HG02884 (cell line): ENCODE measurements around the gene F7.

Experiments used
- ATAC-seq: cut with Tn5 transposase; IDR thresholded peaks from one replicate; pipeline ENCODE4 v1.9.1; 2021; ENCODE audit warnings: mild to moderate bottlenecking, moderate library complexity; ENCODE audit not compliant: unreplicated experiment

F7 gene

DNA sequence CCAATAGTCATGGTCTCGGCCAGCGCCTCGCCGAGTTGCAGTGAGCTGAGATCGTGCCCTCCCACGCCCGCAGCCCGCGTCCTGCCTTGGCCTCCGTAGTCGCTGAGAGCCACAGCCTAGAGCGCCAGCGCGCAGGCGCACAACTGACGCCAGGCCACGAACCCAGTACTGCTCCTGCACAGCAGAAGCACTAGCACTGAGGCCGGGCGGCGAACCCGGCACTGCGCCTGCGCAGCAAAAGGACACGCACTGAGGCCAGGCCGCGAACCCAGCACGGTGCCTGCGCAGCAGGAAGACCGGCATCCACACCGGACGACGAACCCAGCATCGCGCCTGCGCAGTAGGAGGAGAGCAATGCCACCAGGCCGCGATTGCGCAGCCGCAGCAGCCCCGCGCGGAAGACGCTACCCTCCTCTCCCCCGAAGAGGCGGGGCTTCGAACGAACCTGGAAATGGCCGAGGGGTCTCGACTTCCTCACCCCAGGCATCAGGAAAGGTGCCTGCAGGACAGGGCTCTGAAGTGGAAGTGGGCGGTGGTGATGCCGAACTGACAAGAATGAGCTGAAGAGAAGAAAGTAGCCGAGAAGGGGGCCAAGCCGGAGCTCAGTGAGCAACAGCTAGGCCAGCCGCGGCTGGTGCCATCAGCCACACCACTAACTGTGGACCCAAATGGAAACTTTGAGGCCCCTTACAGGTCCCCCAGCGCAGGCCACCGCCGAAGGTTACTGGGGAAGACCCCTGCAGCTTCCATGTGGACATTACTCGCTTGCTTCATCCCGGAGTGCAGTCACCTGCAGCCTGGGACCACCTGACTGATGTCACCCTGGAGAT lies 24.5 kb downstream of the F7 start:
- ATAC-seq = no peak

DNA sequence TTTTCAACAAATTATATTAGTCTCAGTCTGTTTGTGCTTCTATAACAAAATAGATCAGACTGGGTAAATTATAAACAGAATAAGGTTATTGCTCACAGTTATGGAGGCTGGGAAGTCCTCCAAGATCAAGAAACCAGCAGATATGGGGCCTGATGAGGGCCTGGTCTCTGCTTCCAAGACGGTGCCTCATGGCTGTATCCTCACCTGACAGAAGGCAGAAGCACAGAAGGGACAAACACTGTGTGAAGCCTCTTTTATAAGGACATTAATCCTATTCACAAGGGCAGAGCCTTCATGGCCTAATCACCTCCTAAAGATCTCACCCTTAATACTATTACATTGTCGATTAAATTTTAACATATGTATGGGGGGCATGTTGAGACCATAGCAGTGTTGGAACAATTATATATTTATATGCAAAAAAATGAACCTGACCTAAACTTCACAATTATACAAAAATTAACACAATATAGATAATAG lies 29.7 kb downstream of the F7 start:
- ATAC-seq = no peak

DNA sequence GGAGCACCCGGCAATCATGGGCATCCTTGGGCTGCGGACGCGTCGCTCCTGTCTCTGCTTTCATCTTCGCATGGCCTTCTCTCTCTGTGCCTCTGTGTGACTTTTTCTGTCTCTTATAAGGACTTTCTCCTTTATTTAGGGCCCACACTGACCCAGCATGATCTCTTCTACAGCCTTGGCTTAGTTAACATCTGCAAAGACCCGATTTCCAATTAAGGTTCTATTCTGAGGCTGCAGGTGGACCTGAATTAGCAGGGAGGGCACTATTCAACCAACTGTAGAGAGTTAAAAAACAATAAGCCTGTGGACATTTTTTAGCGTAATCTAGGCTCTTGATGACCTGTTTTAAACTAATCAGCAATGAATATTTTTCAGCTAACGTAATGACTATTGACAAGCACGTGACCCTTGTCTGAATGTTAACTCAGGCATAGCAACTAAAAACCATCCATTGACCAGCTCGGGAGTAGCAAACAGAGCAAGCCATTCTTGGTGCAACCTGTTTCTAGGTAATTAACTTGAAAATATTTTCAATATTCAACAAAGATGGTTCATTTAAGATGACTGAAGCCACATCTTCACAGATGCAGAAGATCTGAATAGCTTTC lies 32.2 kb downstream of the F7 start:
- no peak for ATAC-seq

DNA sequence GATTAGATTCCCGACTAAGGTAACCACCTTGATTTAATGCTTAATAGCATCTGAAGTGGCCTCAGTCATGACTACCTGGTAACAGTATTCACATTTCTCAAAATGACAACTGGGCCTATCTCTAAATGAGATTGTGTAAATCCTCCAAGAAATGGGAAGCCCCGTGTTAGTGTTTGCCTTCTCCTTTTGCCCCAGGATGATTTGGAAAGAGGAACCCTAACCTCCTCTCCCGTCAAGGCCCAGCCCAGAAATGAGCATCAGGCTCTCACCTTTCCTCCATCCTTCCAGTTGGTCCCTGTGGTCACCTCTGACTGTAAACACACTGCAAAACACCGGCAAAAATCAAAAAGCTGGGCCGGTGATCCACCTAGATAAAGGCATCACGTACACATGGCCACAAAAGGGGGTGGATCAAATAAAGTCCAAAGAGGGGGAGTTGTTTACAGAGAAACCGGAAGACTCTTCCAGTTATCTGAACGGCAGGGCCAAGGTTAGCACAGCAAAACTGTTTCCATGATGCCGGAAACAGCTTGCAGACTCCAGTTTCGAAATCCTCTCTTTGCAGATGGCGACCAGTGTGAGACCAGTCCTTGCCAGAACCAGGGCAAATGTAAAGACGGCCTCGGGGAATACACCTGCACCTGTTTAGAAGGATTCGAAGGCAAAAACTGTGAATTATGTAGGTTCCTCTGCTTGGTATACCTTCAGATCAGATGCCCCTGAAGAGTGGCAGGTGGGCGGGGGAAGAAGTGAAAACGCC lies 33.4 kb downstream of the F7 start:
- ATAC-seq = no peak

DNA sequence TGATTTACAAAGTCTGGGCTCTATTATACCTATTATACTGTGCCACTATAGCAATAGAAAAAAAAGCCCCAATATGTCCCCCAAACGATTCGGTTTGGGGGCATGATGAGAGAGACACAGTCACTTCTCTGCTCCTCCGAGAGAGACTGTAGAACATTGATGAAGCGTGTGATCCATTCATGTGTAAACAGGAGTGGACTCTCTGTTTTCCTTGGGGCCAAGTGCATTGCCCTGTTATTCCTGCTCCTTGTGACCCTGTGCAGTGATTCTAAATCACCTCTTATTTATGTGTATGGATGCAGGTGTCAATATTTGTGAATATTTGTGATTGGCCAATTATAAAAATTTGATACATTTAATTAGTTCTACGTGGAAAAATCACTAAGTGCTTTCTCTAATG lies 34.0 kb downstream of the F7 start:
- no peak for ATAC-seq

DNA sequence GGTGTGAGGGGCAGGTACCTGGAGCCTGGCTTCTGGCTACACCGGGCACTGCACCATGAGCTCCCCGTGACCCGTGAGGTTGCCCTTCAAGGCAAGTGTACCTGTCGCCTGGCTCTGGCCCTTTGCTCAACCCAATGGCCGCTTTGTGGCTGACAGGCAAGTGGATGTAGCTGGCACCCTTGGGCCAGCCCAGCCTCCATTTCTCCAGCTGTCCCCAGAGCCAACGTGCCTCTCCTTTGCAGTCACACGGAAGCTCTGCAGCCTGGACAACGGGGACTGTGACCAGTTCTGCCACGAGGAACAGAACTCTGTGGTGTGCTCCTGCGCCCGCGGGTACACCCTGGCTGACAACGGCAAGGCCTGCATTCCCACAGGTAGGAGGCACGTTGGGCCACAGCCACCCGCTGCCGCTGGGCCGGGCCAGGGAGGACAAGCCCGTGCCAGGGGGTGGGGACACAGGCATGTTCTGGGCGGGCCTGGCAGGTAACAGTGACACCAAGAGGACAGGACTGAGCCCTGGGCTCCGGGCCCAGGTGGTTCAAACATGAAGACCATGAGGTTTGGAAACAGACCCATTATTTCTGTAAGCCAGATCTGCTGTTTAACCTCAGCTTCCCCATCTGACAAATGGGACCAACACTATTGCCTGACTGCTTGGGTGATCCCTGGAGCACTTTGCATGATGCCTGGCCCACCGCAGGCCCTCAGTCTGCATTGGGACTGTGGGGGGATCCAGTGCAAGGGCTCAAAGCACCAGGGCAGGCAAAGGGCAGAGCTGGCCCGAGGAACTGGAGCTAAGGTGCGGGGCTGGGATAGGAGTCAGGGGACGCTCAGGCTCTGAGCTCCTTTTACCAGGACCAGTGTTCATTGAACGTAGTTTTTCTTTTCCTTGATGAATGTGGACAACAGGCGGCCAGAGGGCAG lies 35.3 kb downstream of the F7 start:
- no peak for ATAC-seq

DNA sequence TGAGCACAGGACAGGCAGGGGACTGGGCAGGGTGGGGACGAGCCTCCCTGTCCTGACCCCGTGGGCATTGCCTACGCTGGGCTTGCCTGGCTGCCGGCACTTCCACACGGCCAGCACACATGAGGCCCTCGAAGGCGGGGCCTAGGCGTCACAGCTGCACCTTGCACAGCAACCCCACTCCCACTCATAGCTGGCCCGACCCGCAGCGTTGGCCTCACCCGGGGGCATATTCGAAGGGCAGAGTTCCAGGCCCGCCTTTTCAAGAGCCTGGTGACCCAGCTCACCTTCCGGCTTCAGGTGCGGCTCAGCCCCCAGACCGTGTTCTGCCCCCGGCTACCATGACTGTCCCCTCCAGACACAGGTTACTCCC lies 36.0 kb downstream of the F7 start:
- ATAC-seq = no peak

DNA sequence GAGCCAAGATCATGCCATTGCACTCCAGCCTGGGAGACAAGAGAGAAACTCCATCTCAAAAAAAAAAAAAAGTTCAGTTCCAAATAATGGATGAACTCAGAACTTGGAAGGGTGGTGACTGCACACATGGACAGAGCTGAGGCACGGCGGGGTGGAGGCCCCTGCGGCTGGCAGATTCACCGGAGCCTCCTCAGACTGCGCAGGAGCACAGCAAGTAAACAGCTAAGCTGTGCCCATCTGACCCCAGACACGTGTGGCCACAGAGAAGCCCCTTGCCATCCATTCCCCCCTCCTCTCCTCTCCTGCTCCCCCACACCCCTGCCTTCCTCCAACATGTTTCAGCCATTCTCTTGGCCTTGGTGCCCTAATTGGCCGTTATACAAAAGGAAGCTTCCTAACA lies 37.3 kb downstream of the F7 start:
- ATAC-seq = no peak

DNA sequence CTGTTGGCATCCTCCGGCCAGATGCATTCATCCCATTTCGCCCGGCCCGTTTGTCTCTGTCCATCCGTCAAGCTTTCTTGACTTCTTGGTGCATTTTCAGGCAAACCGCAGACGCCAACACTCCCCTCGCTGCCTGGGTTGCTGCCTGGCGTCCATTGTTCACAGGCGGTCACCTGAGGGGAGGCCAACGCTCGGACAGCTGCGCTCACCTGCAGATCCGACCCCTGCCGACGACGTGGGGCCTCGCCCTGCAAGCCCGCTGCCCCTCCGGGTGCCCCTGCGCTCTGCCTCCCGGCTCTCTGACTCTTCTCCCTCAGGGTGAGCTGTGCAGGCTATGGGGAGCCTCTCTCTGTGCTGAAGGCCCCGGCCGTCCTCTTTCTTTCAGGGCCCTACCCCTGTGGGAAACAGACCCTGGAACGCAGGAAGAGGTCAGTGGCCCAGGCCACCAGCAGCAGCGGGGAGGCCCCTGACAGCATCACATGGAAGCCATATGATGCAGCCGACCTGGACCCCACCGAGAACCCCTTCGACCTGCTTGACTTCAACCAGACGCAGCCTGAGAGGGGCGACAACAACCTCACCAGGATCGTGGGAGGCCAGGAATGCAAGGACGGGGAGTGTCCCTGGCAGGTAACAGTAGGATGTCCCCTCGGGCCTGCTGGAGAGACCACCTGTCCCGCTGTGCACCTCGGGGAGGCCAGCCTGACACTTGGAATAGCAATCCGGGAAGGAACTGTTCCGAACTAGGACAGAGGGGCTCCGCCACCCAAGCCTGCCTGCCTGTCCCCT lies 38.1 kb downstream of the F7 start:
- ATAC-seq = no peak

DNA sequence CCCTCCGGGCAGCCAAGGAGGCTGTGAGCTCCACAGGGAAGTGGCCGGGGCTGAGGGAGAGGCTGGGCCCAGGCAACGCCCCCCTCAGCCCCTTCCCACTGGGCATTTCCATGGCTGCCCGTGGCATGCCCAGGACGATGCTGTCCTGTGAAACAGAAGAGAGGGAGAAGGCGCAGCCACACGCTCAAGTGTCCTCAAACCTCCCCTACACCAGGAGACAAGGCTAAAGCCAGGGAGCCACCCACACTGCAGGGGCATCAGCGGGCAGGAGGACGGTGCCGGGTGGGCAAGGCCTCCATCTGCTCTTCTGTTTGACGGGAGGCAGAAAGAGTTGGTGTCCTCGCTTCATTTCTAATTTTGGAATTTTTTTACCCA lies 38.7 kb downstream of the F7 start:
- no peak for ATAC-seq

DNA sequence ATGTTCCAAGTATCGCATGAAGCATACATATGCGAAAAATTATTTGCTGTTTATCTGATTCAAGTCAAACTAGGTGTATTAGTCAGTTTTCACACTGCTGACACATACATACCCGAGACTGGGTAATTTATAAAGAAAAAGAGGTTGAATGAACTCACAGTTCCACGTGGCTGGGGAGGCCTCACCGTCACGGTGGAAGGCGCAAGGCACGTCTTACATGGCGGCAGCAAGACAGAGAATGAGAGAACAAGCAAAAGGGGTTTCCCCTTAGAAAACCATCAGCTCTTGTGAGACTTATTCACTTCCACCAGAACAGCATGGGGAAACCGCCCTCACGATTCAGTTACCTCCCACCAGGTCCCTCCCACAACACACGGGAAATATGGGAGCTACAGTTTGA lies 39.9 kb downstream of the F7 start:
- ATAC-seq = no peak

DNA sequence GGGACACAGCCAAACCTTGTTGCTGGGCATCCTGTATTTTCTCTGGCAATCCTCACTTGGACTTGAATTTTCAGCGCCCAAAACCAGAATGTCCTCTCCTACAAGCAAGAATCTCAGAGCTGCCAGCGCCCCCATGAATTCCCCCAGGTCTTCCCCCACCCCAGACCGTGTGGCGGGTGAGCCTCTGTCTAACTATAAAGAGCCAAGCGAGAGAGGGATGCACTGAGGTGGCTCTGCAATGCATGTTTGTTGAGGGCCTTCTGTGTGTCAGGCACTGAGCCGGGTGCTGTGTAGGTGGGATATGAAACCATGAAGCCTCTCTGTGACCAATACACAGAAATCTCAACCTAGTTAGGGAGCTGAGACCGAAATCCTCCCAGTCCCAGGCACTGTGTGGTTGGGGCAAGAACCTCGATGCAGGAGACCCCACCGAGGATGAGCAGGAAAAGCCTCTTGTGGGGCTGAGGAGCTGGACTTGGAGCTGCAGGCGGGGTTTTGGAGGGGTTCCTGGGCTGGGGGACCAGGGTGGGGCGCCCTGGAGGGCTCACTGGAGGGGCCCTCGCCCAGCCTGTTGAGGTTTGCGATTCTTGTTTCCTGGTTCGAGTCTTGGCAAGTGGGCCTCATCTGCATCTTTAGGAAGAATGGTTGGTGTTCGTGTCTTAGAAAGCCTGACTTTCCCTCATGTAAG lies 40.5 kb downstream of the F7 start:
- ATAC-seq = no peak

DNA sequence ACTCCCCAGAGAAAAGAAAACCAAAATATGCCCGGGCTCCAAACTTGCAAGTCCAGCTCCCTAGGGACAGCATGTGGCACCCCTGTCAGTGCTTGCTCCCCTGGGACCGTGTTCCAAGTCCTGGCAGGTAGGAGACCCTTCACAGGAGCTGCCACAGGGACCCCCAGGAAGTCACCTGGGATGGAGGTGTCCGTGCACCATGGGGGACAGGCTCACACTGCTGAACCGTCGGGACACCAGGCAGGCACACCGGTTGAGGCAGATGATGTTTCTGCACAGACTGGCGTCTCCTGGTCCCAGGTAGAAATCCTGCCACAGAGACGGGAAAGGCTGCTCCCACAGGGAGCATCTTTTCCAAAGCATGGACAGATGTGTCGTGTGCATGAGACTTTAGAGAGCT lies 41.2 kb downstream of the F7 start:
- no peak for ATAC-seq

DNA sequence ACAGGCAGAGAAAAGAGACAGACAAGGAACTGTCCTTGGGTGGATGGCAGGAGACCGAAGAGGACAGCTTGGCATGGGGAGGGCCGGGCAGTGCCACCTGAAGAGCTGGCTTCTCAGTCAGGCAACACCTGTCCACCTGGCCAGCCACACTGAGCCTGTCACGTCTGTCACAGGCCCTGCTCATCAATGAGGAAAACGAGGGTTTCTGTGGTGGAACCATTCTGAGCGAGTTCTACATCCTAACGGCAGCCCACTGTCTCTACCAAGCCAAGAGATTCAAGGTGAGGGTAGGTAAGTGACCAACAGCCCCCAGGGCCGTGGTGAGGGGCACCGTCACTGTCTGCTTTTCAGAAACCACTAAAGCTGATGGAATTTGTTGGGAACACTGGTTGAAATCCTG lies 41.6 kb downstream of the F7 start:
- no peak for ATAC-seq

DNA sequence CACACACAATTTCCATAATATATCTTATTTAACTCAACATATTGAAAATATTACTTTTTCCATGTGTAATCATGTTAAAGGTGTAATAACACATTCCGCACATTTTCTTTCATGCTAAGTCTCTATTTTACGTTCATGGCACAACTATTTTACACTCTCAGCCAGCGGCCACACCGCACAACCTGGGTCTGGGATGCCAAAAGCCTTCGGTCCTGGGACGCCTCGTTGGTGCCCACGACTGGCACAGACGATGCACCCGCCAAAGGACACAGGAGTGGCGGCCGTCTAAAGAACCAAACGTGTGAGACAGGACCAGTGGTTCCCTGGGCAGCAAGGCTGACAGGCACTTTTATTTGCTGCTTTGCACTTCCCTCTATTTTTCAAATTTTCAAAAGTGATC lies 42.8 kb downstream of the F7 start:
- no peak for ATAC-seq

DNA sequence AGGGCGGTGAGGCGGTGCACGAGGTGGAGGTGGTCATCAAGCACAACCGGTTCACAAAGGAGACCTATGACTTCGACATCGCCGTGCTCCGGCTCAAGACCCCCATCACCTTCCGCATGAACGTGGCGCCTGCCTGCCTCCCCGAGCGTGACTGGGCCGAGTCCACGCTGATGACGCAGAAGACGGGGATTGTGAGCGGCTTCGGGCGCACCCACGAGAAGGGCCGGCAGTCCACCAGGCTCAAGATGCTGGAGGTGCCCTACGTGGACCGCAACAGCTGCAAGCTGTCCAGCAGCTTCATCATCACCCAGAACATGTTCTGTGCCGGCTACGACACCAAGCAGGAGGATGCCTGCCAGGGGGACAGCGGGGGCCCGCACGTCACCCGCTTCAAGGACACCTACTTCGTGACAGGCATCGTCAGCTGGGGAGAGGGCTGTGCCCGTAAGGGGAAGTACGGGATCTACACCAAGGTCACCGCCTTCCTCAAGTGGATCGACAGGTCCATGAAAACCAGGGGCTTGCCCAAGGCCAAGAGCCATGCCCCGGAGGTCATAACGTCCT lies 43.4 kb downstream of the F7 start:
- ATAC-seq = no peak

DNA sequence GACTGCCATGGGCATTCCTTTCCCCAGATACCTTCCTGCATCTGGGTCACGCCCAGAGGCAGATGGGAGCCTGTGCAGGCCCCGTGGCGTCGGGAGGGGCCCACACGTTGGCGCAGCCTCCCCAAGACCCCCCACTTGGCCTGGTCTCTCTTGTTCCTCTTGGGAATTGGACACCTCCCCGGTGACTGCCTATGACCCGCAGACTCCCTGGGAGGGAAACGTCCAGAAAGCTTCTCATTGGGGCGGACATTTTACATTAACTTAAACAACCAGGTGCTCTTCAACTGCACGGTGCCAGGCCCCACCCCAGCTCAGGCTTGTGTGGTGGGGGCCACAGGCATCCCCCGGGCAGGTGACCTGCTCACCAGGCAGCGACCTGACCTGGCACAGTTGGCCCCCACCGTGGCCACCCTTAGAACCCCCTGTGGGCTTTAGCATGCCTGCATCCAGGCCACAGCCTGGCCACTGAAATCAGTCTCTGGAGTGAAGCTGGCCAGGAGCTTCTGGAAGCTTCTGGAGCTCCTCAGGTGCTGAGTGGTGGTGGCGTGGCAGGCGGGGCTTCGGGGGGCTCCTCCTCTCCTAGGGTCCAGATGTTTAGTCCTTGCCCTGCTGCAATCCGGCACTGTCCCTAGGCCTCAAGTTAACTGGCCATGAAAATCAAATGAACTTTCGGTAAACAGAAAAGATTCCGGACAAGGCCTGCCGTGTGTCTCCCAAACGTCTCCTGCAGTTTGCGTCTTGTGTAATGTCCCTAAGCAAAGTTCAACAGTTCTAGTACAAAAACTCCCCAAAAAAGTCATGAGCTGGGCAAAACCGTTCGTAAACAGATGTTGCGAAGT lies 44.3 kb downstream of the F7 start:
- no peak for ATAC-seq
